MV-4-11 (cell line): ENCODE measurements around the gene ZNF71.

Experiments
- DNase-seq: peaks from one replicate; lab custom pipeline; 2025; lab: John Stamatoyannopoulos, UW

ZNF71 gene

DNA sequence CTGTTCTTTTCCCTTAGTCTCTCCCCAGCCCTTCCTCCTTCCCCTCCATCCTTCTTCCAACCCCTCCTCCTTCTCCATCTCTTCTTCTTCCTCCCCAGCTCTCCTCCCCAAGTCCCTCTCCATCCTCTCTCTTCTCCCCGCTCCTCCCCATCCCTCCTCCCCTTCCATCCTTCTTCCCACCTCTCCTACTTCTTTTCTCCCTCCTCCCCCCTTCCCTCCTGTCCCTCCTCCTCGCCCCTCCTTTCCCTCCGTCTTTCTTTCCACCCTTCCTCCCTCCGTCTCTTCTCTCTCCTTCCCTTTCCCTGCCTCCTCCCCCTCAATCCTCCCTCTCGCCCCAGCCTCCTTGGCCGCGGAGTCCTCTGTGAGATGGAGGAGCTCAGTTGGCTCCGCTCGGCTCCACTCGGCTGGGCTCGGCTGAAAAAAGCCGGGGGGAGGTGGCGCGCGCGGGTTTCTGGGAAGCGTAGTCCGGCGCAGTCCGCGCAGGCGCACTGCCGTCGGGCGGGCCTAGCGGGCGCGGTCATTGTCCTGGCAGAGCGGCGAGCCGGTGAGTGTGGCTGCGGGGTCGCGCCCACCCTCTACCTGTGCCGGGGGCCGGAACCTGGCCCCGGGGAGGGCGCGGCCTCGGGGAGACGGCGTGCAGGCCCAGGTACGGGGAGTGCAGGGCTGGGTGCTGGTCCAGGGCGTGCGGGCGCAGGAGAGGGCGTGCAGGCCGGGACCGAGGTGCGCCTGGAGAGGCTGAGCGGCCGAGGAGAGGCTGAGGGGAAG, at the start of gene ZNF71:
Gene ZNF71 (plus strand): TSS at position 520 of the 765 bp plus-strand sequence. CDS start 6,257 bp downstream, outside the sequence.
- peak; percentile 74 for DNase-seq

DNA sequence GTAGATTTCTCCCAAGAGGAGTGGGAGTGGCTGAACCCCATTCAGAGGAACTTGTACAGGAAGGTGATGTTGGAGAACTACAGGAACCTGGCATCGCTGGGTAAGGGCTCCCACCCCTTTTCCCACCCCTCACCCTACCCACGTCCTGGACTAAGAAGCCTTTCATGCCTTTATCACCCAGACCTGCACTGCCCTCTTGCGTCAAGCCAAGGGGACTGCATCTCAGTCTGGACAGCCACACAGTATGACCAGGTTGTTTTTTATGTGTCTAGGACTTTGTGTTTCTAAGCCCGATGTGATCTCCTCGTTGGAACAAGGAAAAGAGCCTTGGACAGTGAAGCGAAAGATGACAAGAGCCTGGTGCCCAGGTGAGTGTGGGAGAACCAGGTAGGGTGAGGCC, 47.6 kb upstream of the ZNF71 start:
- no peak for DNase-seq

DNA sequence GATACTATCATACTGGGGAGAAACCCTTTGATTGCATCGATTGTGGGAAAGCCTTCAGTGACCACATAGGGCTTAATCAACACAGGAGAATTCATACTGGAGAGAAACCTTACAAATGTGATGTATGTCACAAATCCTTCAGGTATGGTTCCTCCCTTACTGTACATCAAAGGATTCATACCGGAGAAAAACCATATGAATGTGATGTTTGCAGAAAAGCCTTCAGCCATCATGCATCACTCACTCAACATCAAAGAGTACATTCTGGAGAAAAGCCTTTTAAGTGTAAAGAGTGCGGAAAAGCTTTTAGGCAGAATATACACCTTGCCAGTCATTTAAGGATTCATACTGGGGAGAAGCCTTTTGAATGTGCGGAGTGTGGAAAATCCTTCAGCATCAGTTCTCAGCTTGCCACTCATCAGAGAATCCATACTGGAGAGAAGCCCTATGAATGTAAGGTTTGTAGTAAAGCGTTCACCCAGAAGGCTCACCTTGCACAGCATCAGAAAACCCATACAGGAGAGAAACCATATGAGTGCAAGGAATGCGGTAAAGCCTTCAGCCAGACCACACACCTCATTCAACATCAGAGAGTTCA, 40.7 kb upstream of the ZNF71 start:
- DNase-seq, result no peak

DNA sequence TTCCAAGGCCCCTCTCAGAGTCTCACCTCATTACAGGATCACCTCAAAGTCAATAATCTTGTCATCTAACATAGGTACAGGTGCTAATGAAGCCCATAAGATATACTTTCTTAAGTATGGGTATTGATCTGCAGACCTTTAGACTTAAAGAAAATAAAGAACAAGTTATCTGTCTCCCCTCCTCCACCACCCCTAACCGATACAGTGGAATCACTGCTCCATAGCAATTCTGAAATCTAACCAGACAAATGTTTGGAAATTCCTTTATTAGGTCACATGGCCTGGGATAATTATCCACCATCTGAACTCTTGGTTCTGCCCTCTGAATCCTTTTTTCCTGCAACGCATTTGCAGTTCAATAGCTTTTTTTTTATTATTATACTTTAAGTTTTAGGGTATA, 32.3 kb upstream of the ZNF71 start:
- no peak for DNase-seq

DNA sequence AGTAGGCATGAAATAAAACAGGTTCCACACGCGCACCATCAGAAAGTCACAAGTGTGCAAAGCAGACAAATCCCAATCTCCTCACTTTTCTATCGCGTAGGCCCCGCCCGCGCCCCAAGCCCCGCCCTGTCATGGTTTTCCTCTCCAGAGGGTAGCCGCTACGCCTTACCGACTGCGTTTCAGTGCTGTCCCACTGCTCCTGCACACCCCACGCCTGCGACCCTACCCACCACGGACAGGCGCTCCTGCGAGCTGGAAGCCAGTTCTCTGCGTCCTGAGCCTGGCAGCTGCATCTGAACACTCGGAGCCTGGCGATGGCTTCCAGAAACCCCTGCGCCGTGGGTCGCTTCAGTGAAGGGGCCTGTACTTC, 28.2 kb upstream of the ZNF71 start:
- peak; percentile 50 for DNase-seq

DNA sequence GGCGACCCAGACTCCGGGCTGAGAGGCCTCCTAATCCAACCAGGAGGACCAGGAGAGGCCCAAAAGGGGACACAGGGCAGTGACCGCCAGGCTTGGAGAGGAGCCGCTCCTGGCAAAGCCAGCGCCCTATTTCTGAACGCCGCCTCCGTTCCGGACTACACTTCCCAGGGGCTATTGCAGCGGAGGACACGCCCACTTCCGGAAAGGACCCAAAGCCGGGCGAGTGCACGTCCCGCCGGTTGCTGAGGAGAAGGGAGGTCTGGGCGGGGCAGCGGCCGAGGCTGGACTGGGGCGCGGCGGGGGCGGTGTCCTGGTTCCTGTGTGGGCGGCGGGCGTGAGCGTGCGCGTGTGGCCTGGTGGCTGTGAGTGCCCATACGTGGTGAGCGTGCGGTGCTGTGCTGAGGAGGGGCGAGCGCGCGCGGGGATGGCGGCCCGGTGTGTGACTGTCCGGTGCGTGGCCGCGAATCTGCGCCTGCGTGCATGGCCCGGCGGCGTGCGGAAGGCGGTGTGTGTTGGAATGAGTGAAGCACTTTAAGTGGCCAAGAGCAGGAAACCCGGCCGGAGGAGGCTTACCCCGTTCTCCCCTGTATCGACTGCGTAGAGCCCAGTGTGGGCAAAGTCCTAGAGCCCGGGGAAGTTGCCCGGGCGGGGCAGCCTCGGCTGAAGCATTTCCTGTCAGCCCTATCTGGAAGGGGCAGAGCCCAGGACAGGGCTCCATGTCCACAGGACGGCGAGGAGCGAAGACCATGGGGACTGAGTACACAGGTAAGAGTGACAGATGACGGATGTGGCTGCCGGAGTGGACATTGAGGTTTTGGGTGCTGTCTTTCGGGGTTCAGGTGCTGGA, 27.6 kb upstream of the ZNF71 start, which contains the start of gene ZNF470:
Gene ZNF470 (plus strand): TSS at position 195 of the 847 bp plus-strand sequence. CDS start 2,844 bp downstream, outside the sequence.
- DNase-seq, result peak; percentile 84

DNA sequence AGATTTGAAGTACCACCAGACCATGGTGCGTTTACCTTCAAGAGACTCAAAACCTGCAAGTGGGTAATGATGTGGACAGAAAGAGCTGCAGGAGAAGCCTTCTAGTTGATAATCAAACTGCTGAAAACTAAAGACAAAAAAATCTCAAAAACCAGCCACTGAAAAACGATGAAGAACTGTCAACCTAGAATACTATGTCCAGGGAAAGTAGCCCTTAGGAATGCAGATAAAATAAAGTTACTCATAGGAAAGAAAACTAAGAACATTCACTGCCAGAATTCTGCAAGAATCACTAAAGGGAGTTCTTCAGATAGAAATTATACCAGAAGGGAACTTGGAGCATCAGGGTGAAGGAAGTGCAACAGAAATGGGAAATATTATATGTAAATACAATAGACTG, 22.5 kb upstream of the ZNF71 start:
- DNase-seq, result no peak

DNA sequence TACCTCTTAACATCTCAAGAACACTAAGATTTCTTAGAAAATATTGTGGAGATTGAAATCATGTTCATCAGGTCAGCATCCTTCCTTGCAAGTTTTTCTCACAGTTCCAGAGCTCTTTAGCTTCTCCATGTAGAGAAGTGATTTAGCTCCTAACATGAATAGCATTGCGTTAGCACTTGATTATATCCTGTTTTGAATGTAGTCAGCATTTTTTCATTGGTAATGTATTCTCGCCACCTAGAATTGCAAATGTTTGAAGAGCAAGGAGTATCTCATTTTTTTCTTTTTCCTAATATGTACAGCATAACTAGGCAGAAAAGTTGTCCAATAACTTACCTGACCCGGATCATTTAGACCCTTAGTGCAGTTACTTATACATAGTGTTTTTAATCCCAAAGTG, 21.2 kb upstream of the ZNF71 start:
- no peak for DNase-seq

DNA sequence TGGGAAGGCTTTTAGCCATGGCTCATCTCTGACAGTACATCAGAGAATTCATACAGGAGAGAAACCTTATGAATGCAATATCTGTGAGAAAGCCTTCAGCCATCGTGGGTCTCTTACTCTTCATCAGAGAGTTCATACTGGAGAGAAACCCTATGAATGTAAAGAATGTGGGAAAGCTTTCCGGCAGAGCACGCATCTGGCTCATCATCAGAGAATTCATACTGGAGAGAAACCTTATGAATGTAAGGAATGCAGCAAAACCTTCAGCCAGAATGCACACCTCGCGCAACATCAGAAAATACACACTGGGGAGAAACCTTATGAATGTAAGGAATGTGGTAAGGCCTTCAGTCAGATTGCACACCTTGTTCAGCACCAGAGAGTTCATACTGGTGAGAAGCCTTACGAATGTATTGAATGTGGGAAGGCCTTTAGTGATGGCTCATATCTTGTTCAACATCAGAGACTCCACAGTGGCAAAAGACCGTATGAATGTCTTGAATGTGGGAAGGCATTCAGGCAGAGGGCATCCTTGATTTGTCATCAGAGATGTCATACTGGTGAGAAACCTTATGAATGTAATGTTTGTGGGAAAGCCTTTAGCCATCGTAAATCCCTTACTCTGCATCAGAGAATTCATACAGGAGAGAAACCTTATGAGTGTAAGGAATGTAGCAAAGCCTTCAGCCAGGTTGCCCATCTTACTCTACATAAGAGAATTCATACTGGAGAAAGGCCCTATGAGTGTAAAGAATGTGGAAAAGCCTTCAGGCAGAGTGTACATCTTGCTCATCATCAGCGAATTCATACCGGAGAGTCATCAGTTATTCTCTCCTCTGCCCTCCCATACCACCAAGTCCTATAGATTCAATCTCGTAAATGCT, 17.1 kb upstream of the ZNF71 start:
- DNase-seq, result no peak

DNA sequence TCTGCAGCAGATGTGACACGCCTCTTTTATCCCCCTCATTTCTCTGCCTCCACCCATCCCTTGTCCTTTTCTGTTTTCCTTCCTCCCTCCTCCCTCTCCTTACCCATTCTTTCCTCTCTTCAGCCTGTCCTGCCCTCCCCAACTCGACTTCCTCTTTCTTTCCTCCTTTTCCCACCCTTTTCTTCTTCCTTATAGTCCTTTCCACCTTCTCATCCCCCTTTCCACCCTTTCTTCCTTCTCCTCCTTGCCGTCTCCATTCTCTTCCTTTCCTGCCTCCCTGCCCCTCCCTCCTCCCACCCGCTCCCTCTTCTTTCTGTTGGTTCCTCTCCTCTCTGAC, 688 bp upstream of the ZNF71 start:
- DNase-seq, result no peak

DNA sequence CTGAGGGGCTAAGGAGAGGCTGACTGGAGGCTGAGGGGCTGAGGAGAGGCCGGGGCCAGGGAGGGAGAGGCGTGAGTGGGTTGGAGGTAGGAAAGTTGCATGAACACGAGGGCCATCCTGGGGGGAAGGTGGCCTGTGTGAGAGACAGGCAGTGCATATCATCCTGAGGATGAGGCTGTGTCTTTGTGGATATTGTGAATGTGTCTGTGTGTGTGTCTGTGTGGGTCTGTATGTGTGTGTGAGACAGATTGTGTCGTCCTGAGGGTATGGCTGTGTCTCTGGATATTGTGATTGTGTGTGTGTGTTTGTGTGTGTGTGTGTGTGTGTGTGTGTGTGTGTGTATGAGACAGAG, 422 bp downstream of the ZNF71 start:
- no peak for DNase-seq

DNA sequence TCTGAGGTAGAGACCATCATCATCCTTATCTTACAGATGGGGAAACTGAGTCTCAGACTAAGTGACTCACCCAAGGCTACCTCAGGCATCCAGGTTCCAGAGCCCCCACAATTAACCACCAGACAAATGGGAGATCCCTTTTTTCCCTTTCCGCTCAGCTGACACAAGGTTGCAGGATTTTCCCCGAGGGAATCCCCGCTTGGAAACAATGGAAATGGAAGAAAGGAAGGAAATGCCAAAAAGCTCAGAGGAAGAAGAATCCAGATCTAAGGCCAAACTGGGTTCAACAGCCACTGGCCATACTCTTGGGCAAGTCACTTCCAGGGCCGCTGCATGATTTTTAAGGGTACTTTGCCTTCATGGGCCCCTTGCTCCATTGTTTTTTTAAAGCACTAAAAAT, 1.6 kb downstream of the ZNF71 start:
- DNase-seq, result no peak

DNA sequence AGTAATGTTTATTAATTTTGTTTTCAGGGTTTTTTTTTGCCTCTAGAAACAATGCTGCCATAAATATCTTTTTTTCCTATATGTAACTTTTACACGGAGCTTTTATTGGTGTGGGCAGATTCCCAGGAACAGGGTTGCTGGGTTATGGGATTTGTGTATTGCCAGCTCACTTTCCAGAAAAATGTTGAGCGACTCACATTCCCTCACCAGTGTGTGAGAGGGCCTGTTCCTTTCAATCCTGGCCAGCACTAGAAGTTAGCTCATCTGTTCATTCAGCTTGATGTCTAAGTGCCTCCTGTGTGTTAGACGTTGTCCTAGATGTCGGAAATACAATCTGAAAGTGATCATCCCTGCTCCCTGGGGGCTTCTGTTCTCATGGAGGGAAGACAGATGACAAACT, 2.6 kb downstream of the ZNF71 start:
- DNase-seq, result no peak

DNA sequence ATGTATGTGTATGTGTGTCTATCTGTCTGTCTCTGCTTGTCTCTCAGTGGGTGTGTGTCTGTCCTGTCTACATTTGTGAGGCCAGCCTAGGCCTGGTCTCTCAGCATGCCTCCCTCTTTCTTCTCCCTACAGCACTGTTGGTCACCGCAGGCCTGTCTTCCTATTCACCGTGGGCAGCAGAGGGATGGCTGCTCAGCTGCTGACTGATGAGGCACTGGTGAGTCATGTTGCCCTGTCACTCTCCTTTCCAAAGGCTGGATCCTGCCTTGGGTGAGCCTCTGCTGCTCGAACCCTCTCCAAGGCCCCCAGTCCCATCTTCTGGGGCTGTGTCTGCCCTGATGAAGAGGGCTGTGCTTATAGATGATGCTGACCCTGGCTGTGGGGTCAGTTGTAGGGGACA, 6.3 kb downstream of the ZNF71 start:
- DNase-seq, result no peak

DNA sequence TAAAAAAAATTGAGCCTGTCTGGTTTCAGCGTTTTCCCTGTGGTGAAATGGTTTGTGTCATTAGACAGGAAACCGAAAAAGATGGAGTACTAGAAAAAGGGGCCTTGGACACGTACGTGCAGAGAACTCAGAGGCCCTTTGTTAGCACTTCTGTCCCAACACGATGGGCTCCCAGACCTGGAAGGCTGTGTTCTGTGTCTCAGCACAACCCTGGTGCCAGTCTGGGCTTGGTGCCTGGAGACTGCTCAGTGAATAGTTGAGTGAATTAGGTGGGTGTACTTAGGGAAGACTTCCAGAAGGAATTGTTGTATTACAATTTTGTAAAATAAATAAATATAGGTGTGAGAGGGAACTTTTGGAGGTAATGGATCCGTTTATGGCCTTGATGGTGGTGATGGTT, 8.7 kb downstream of the ZNF71 start:
- DNase-seq, result no peak

DNA sequence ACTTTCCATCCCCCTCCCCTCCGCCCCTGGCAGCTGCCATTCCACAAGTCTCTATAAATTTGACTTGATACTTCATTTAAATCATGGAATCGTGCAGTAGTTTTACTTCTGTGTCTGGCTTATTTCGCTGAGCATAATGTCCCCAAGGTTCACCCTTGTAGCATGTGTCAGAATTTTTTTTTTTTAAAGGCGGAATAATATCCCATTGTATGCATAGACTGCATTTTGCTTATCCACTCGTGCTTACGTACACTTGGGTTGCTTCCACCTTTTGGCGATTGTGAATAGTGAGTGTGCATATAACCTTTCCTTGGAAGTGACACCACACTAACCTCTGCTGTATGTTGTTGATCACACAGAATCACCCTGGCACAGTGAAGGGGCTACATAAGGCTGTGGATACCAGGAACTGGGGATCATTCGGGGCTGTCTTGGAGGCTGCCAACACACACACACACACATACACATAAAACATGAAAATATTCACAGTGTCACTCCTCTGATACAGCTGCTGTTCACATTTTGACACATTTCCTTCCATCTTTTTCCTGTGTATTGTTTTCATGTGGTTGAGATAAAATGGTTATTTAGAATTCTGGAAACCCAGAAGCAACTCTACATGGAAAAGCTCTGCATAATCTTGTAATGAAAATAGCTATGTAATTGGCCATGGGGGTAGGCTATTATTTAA, 13.3 kb downstream of the ZNF71 start:
- DNase-seq, result no peak

DNA sequence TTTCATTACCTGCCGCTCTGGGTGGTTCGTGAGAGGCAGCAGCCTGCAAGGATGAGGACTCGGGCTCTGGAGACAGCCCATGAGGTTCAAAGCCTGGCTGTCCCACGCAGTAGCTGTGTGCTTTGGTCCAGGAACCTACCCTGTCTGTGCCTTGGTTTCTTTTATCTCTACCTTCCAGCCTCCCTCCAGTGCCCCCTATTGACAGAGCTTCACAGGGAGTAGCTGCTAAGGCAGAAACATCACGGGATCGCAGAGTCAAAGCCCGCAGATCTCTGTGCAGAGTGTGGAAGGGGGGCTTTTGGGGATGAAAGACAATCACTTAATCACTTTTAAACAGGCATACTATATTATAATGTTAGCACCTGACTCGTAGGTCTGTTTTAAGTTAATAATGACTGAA, 16.2 kb downstream of the ZNF71 start:
- DNase-seq, result no peak

DNA sequence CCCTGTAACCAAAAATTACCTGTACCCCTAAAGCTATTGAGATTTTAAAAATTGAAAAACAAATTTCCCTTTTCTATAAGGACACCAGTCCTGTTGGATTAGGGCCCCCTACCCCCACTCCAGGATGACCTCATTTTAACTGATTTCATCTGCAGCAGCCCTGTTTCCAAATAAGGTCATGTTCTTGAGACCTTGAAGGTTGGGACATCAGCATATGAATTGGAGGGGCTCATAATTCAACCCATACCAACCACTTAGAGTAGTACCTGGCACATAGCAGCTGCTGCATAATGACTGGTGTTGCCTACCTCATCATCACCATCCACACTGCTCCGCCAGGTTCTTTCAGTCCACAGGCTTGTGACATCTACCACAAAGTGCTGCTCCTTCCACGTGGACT, 17.6 kb downstream of the ZNF71 start:
- DNase-seq, result no peak

DNA sequence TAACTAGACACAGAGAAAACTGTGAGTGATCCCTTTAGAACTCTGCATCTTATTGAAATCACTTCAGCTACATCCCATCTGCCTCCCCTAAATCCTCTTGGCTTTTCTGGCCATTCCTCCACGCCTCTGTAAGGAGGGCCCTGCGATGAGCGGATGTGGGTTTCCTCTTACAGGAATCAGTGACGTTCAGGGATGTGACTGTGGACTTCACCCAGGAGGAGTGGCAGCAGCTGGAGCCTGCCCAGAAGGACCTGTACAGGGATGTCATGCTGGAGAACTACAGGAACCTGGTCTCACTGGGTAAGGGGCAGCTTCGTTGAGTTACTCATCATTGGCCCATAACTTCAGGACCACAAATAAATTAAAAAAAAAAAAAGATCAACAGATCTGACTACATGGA, 18.5 kb downstream of the ZNF71 start:
- no peak for DNase-seq

DNA sequence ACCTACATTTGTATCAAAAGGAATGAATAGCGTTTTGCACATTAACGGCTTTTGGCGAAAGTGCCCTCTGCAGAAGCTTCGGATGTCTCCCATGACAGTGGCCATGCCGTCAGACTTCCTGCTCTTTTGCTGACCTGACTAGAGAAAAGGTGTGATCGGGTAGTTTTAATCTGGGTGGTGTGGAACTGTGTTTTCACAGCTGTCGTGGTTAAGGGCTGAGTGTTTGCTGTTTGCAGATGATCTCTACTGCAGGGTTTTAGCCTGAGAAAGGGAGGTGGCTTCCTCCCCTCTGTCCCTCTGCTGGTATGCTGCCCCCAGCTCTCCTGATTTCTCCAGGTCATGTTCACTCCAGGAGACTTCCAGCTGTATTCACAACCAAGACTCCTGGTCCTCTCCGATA, 22.4 kb downstream of the ZNF71 start:
- DNase-seq, result no peak

DNA sequence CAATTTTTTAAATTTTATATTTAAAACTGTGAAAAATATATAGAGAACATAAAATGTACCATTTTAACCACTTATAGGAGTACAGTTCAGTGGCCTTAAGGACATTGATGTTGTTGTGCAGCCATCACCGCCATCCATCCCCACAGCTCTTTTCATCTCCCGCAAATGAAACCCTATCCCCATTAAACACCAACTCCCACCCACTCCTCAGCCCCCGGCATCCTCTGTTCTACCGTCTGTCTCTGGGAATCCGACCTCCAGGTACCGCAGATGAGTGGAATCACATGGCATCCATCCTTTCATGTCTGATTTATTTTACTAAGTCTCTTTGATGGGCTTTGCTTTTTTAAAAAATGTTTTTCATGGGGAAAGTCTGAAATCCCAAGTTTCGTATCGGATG, 24.0 kb downstream of the ZNF71 start:
- no peak for DNase-seq

DNA sequence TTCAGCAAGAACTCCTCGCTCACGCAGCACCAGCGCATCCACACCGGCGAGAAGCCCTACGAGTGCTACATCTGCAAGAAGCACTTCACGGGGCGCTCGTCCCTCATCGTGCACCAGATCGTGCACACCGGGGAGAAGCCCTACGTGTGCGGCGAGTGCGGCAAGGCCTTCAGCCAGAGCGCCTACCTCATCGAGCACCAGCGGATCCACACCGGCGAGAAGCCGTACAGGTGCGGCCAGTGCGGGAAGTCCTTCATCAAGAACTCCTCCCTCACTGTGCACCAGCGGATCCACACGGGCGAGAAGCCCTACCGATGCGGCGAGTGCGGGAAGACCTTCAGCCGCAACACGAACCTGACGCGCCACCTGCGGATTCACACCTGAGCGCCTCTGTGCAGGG, 27.3 kb downstream of the ZNF71 start:
- no peak for DNase-seq
